Medulla oblongata (tissue), 1 donor: Measurements from ENCODE around the gene SORCS2.

Source experiments
- DNase-seq: peaks from one replicate; pipeline ENCODE4 v3.0.0-alpha.2; 2015; ENCODE audit errors: extremely low spot score

Gene SORCS2

DNA sequence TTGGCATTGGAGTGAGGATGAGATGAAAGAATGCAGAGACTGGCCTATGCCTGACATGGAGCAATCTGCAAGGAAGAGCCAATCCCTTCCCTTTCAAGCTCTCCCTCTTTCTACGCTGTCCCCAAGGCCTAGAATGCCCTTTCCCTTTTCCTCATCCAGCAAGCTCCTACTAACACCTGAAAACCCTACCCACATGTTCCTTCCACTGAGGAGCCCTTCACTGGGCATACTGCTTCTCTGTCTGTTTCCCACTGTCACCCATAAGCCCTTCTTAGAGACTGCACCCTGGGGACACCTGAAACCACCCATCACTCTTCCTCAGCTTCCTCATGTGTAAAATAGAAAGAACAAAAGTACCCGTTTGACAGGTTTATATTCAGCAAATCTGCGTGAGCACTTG, 492.0 kb downstream of the SORCS2 start:
- DNase-seq: no peak

DNA sequence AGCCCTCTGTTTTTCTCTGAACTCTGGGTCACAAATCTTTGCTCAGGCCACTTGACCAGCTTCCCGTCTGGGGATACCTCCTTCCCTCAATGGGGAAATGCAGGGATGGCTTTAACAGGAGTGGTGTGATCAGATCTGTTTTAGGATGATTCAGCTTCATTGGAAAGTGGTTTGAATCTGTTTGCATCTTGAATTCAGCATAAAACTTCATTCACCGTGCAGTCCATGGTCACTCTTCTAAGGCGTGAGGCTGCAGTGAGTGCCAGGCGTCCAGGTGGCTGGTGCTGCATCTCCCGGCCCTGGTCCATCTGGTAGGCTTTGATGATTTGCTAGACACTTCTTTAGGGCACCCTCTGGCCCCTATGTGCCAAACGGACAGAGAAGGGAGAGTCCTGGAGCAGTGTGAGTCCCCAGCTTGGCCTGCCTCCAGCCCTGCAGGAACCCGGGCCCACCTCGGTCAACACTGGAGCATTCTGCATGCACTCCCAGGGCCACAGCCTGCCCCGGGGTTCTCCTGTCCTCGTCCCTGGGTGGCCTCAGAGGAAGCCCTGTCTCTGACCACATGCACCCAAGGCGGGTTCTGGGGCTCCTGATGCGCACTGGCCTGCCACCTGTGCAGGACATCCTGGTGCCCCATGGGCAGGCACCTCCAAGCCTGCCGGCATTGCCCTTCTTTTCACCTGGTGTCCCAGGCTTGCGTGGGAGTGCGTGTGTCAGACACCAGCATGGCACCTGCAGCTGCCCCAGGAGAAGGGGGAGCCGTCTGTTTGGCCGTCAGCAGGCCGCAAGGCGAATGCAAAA, 493.9 kb downstream of the SORCS2 start:
- DNase-seq: no peak

DNA sequence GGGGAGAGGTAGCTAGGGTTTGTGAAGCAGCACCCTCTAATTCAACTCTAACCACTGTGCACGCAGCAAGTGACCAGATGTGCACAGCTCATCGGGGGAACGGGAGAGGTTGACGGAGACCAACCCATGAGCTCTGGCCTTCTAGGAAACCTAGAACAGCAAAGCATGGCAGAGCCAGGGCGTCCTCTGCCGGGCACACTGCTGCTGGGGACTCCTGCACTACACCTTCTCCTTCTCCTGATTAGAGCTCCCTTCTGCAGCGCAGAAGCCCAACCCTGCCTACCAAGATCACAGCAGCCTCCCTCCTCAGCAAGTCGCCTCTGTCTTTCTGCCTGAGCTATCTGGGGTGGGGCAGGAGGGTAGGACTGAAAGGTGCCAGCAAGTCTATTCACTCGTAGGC, 494.7 kb downstream of the SORCS2 start:
- no peak for DNase-seq

DNA sequence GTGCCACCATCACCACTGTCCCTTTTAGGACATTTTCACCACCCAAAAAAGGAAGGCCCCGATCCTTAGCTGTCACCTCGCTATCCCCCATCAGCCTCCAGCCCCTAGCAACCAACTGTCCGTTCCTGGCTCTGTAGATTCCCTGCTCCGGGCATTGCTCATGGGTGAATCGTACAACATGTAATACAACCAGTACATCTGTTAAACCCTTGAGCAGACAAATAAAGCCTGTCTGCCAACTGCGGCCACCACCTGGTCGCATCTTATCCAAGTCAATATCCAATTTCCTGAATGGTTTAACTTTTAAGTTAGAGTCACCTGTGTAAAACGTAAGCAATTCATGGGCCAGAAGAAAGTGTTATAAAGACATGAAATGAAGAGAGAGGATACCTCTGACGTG, 495.5 kb downstream of the SORCS2 start:
- DNase-seq: no peak

DNA sequence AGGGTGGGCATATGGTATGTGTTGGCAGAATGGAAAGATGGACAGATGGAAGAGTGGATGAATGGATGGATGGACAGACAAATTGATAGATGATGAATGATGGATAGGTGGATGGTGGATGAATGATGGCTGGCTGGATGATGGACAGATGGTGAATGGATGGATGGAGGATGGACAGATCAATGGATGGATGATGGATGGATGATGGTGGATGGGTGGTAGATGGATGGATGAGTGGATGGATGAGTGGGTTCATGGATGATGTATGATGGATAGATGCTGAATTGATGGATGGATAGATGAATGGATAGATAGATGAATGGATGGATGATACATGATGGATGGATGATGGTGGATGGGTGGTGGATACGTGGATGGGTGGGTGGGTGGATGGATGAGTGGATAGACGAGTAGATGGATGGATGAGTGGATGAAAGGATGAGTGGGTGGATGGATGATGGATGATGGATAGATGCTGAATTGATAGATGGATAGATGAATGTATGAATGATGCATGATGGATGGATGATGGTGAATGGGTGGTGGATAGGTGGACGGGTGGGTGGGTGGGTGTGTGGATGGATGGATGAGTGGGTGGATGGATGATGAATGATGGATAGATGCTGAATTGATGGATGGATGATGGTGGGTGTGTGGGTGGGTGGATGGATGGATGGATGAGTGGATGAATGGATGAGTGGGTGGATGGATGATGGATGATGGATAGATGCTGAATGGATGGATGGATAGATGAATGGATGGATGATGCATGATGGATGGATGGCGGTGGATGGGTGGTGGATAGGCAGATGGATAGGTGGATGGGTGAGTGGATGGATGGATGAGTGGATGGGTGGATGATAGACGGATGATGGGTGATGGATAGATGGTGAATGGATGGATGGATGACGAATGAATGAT, 497.7 kb downstream of the SORCS2 start:
- DNase-seq: no peak

DNA sequence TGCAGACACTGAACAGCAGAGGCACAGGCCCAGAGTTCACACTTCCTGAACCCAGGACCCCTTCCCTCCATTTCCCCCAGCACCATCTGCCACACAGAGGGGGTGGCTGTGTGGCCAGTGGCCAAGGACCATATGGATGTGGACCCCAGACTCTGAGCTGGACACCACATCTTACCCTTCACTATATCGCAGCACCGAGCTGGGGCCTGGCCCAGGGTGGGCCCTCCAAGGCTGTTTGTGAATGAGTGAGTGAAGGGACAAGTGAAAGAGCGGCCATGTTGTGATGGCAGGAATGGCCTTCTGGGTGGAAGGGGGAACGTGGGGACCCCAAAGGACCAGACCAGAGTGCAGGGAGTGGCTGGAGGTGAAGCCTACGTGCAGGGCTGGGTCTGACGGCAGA, 498.7 kb downstream of the SORCS2 start:
- no peak for DNase-seq

DNA sequence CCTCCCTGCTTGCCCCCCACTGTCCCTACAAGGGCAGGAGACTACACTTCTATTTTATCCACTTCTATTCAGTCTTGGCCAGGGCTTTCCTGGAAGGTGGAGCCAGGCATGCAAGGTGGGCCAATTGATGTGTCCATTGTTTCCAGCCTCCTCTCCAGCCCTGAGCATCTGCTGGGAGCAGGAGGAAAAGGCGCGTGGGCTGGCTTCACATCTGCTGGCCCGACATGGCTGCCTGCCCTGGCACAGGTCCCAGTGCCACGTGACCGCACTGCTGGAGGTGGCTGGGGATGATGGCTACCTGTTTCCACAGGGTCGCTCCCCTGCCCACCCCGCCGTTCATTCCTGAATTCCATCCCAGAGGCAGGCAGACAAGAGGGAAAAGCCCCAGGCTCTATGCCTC, 499.6 kb downstream of the SORCS2 start:
- no peak for DNase-seq

DNA sequence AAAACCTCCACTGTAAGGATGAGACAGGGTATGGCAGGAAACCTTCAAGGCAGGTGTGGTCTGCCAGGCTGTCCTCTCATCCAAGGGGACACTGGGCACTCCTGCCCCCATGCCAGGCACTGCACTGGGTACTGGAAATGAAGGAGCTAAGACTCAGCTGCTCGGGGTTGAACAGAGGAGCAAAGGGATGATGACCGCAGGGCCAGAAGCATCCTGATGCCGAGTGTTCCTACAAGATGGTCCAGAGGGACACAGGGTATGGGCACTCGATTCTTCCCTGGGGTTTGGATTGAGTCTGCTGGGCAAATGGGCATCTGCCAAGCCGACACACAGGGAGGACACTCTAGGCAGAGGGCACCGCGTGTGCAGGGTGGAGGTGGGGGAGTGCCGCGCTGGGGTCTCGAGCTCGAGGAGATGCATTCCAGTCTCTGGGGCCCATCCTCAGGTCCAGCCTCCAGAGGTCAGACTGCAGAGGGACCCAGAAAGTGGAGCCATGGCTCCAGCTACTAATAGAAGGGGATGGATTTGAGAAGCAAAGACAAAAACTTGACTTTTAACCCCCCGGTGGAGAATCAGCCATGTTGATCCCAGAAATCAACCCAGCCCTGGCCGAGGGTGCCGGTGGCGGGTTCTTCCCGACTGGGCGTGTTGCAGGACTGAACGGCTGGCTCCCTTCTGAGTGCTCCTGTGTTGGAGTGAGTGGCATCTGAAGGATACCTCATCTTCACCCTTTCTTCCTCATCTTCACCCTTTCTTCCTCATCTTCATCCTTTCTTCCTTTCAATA, 500.3 kb downstream of the SORCS2 start:
- no peak for DNase-seq

DNA sequence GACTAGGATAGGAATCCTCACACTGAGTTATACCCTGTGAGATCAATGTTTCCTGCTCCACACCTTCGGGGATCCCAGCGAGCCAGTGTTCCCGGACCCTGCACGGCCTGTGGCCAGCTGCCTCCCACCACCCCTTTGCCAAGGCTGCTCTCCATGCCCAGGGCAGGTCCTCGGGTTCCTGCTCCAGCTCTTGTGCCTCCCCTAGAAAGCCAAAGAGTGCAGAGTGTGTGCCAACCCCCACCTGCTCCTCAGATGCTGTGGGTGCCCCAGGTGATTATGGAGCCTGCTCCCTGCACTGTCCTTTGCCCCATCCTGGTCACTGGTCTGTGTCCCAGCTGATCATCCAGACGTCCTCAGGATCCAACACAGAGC, 500.9 kb downstream of the SORCS2 start:
- no peak for DNase-seq

DNA sequence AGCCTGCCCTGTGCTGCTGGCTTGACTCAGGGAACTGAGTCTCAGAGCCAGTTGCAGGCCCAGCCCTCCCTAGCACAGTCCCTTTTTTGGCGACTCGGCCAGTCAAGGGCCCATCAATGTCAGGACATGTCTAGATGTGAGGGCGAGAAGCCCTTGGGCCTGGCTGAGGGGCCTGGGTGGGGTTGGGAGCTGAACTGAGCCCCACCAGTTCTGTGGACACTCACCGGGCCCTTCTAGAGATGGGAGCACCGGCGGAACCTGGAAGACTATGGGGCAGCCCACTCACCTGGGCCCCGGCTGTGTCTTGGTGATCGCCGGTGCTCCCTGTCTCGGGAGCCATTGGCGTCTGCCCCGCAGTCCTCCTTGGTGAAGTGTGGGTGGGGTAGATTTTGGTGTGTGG, 501.4 kb downstream of the SORCS2 start:
- no peak for DNase-seq

DNA sequence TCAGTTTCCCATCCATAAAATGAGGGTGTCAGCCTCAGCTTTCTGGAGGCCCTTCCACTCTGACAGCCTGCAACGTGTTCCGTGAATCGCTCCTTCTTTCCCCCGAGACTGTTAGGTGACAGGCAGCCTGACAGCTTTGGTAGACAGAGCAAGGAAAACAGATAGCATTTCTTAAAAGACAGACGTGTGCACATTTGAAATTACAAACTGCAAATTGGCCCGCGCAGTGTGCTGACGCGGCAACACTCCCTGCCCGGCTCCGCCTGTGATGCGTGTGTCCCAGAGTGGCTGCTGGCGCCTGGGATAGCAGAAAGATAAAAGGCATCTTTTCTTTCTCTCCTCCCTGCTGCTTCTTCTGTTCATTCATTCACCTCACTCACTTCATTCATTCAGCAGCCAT, 502.0 kb downstream of the SORCS2 start:
- no peak for DNase-seq

DNA sequence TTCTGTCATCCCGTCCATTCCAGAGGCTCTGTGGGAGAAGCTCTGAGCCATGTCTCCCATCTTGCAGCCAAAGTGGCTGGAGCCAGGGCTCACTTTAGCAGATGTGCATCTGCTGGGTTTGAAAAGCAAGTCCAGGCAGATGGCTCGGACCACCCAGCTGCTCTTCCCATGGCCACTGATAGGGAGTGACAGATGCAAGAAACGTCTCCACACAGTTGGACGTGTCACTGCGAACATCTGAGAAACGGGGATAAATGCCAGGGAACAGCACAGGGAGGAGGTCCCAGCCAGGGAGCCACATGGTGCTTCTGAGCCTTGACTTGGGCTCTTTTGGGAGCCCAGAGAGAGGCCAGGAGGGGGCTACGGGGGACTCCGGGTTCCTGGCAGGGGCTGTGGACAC, 505.0 kb downstream of the SORCS2 start:
- no peak for DNase-seq

DNA sequence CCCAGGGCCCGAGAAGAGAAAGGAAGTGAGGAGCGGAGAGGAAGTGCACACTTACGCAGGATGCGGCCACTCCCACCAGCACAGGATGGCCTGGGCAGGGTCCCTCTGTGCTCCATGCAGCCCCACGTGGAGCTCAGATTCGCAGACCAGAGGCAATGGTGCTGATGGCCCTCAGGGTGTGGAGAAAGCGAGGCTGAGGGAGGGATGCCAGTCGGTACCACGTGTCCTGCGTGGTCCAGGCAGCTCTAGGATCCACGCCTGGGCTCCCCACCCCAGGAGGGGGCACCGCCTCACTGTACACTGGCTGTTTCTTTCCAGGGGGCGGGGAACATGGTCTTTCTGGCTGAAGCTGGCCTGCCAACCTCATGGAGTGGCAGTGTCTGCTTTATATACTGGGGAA, 505.5 kb downstream of the SORCS2 start:
- no peak for DNase-seq

DNA sequence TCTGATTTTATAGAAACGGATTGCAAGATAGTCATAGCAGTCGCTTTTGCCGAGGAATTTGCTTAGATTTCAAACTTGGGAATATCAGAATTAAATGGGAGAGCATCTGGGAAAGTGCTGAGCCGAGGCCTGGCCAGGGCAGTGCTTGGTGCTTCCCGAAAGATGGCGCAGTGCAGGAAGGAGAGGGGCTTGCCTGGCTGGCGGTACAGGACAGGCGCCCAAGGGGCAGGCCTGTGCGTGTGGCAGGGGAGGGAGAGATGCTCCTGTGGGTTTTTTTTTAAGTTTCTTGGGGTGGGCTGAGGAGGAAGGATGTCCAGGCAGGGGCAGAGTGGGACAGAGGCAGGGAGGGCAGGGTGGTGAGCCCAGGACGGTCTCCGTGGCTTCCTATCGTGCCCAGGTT, 506.2 kb downstream of the SORCS2 start:
- no peak for DNase-seq

DNA sequence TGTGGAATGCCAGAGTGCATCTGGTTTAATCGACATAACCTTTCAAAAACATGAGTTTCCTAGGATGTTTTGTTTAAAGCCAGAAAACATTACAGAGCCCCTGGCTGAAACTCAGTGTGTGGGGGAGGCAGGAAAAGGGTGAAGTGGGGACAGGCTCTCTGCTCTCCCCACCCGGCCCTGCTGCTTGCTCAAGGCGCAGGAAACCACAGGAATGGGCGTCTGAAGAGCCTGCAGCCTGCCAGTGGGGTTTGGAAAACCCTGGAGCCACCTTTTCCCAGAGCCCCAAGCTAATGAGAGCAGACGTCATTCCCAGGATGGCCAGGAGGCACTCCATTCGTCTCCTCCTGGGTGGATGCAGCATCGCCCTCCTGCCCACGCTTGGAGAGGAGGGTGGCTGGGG, 506.7 kb downstream of the SORCS2 start:
- no peak for DNase-seq

DNA sequence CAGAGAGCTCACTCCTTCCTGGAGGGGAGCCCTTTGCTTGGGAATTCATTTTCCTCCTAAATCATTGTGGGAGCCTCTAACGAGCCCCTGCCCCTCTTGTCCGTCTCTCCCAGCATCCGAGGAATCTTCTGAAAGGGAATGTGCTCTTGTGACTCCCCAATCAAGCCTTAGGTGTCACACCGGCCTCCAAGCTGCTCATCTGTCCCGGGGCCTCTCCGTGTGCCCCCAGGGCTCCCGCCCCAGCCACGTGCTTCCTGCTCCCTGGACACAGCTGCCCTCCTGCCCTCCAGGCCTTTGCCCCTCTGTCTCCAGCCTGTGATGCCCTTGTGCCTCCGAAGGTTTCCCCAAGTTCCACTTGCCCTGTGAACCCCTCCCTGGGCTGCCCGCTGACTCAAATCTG, 507.5 kb downstream of the SORCS2 start:
- no peak for DNase-seq

DNA sequence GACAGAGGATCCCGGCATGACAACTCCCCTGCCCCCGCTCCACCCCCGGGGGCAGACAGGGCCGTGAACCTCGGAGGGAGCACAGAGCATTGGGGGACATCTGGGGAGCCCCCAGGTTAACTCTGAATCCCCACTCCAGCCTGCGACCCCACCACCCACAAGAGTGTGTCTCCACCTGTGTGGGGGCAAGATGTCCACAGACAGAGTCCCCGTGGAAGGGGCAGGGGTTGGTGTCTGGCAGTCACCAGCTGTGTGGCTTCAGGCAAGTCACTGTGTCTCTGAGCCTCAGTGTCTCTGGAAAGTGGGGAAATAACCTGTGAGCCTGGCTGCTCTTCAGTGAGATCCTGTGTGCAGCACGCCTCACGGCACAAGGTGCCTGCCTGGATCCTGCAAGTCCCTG, 508.3 kb downstream of the SORCS2 start:
- no peak for DNase-seq

DNA sequence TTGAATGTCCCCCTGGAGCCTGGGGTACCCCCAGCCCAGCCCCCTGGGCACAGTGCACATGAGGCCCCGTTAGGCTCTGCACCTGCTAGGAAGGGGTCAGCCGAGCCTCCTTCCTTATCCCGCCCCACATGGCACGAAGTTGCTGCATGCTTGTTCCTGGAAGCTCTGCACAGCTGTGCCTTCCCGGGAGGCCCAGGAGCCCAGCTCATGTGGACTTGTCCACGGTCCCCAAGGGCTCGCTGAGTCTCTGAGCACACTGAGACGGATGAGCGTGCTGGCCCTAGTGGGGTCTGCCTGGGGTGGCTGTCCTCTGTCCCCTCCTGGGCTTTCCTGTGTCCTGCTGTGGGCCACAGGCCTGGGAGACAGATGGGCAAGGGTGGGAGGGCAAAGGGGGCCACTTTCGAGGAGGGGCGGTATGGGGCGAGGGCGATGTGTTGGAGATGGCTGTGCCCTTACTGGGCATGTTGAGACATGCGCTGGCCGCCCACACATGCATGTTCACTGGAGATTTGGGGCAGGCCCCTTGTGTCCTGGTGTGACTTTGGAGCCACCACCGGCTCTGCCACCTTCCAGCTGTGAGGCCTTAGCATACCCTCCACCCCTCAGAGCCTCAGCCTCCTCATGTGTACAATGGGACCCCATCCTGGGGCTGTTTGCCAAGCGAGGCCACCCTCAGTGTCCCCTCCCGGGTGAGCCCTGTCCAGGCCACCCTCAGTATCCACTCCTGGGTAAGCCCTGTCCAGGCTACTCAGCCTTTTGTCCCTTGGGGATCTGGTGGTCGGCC, 509.7 kb downstream of the SORCS2 start:
- no peak for DNase-seq

DNA sequence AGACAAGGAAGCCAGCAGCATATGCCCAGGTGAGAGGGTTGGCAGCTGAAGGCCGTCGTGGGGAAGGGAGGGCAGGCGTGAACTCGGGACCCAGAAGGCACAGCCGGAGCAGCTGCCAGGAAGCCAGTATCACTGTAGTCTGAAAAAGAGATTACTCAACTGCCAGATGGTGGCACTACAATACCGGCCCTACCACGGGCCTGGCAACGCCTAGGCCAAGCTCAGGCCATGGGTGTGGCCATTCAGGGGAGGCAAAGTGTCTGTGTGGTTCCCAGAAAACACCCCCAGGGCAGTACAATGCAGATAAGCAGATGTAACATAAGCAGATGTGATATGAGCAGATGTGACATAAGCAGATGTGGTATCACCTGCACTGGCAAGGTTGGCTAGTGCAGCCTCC, 511.4 kb downstream of the SORCS2 start:
- no peak for DNase-seq

DNA sequence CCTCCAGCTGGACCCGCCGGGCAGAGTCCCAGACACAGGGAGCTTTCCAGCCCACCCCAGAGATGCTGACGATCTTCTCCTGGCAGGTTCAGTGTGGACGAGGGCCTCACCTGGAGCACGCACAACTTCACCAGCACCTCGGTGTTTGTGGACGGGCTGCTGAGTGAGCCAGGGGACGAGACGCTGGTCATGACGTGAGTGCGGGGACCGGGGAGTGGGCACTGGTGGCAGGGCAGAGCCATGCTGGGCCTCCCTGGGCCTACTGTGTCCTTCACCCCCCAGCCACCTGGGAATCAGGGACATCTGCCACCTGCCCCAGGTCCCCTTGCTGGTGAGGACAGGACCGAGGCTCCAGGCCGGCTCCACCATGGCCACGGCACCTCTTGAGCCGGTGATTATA, 511.8 kb downstream of the SORCS2 start:
- DNase-seq: no peak

DNA sequence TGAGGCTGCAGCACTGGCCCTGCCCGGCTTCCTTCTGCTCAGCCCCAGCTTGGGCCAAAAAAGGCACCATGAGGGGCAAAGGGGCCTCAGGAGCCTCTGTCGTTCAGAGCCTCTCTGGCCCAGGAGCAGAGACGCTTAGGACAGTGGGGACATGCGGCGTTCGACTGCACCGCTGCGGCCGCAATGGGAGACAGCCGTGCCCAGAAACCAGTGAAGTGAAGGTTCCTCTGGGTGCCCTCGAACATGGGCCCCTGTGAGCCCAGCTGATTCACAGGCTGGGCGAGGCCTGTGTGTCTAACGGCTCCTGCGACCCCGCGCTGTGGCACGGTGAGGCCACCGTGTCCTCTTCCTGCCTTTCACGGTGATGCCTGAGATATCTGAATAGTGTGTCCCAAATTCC, 512.3 kb downstream of the SORCS2 start:
- DNase-seq: no peak

DNA sequence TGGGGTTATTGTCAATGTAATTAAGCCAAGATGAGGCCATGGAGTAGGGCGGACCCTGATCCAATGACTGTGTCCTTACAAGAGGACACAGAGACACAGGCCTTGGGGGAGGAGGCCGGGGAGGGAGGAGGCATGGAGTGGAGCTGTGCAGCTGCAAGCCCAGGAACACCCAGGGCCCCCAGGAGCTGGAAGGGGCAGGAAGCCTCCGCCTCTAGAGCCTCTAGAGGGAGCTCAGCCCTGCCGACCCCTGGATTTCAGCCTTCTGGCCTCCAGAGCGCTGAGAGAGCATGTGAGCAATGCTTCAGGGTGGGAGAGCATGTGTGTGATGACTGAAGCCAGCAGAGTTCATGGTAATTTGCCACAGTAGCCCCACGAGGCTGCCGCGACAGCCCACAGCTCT, 512.7 kb downstream of the SORCS2 start:
- DNase-seq: no peak
